ENCODE data around the gene KSR1.

KSR1 gene

DNA sequence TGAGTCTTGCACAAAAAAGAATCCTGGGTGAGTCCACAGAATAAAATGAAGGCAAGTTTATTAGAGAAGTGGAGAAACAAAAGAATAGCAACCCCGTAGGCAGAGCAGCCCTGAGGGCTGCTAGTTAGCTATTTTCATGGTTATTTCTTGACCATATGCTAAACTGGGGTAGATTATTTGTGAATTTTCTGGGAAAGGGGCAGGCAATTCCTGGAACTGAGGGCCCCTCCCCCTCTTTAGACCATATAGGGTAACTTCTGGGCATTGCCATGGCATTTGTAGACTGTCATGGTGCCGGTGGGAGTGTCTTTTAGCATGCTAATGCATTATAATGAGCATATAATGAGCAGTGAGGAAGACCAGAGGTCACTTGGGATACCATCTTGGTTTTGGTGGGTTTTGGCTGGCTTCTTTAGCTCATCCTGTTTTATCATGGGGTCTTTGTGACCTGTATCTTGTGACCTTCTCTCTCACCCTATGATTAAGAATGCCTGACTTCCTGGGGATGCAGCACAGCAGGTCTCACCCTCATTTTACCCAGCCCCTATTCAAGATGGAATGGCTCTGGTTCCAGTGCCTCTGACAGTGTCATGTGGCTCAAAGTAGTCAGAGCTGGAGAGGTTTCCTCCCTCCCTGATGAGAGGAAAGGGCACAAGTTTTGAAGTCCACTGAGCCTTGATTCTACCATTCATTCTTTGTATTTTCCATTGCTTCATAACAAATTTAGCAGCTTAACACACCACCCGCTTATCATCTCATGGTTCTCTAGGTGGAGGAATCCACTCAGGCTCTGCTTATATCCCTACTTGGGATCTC is 119.1 kb downstream of the KSR1 start:
- DNase-seq = no peak

- DNase-seq = no peak
These were observed 119.6 kb downstream of the KSR1 start for GRCh38 chr17:27575912-27576252.

GRCh38 chr17:27576477-27577083 is 120.3 kb downstream of the KSR1 start:
- no peak for DNase-seq

DNA sequence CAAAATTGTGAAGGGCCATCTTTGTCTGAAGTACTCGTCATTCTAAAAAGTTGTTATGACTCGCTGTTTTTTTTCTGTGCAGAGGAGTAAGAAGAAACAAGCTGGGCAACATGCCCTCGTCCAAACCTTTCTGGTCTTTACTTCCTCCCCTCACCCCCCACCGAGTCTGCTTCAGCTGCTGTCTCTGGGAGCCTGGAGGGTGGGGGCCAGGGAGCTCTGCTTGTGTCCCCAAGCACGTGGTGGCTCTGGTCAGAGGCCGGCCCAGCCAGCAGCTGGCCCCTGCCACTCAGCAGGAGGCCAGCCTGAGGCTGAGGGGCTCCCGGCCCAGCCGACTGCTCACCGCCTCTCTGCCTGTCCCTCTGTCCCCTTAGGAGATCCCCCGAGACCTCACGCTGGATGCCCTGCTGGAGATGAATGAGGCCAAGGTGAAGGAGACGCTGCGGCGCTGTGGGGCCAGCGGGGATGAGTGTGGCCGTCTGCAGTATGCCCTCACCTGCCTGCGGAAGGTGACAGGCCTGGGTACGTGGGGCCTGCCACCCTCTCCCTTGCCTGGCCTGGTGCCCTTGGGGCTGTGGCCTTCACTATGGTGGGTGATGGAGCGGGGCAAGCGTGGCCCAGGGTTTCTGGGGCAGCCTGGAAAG is 121.0 kb downstream of the KSR1 start:
- no peak for DNase-seq

GRCh38 chr17:27577884-27578717 is 121.9 kb downstream of the KSR1 start:
- DNase-seq = no peak

- peak; percentile 43 to 44 for DNase-seq
These were observed 122.5 kb downstream of the KSR1 start for GRCh38 chr17:27578718-27579085.

GRCh38 chr17:27579304-27579703 is 123.1 kb downstream of the KSR1 start:
- DNase-seq = no peak

GRCh38 chr17:27579897-27580321 is 123.7 kb downstream of the KSR1 start:
- no peak for DNase-seq

DNA sequence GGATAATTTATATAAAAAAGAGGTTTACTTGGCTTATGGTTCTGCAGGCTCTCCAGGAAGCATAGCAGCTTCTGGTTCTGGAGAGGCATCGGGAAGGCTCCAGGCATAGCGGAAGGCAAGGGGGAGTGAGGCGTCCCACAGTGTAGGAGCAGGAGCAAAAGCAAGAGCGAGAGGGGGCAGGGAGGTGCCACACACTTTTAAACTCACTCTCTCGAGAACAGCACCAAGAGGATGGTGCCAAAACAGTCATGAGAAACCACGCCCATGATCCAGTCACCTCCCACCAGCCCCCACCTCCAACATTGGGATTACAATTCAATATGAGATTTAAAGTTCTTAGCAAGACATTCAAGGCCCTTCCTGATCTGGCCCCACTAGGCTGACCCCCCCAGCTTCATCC is 124.8 kb downstream of the KSR1 start:
- DNase-seq = no peak

GRCh38 chr17:27582696-27583095 is 126.4 kb downstream of the KSR1 start:
- no peak for DNase-seq

- no peak for DNase-seq
These were observed 129.0 kb downstream of the KSR1 start for GRCh38 chr17:27585153-27585681.

DNA sequence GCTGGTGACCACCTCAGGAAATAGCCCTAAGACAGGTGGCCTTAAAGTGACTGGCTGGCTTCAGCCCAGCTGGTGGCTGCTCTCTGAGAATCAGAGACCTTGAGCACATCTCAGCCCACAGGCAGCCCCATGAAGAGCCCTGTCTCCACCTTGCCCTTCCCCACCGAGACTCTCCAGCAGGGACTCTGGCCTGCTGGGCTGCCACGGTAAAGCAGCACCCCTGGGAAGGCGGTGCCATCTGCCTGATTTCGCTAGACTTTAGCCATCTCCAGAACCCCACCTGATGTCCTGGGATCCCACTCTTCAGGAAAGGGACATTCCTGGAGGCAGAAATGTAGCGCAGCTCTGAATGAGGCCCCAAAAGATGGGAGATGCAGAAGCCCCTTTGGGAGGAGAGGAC is 129.5 kb downstream of the KSR1 start:
- DNase-seq = no peak

DNA sequence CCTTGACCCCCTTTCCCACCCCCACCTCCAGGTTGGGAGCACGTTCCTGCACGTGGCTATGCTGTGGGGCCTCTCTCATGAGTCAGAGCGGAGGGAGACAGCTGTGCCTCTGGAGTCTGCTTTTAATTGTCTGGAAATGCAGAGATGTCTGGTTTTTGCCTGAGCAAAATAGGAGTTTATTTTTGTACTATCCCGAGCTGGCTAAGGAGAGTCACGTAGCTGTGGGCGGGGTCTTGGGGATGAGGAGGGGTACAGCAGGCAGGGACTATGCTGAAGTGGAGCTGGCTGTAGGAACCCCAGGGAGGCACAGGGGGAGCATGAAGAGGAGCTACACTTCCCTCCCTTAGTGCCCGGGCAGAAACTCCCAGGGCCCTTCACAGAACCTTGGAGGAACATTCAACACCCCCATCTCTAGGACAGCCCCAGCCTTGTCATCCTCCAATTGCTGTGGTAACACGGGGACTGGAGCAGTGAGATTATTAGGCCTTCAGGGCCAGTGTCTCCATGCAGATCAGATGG is 130.0 kb downstream of the KSR1 start:
- no peak for DNase-seq

DNA sequence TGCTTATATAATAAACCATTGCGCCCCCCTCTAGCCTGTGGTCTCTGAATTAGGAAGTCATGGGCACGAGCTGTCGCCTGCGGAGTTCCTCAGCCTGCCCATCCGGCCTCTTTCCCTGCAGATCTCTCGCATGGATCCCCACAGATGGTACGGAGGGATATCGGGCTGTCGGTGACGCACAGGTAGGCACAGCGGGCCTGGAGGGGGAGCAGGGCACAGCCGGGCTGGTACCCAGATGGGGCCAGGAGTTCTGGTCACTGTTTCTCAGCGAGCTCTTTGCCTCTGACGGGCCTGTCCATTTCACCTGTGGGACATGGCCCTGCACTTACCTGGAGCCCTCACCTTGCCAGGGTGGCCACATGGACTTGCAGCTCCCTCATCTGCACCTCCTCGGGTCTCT is 132.1 kb downstream of the KSR1 start:
- DNase-seq = no peak

- no peak for DNase-seq
These were observed 134.6 kb downstream of the KSR1 start for GRCh38 chr17:27590864-27591263.

DNA sequence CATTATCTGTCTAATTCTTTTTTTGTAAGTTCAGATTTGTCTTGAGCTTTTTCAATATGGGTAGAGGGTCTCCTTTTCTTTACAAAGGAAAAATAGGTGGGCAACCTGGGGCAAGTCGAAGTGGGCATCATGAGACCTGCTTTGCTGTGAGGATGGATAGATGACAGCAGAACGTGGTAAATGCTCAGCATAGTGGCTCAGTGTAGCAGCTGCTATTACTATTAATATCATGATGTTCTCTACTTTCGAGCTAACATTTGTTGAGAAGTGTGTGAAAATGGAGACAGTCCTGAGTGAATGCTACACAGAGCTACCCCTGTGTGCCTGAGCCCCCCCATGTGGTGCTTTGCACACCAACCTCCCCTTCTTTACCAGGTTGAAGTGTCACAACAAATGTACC is 135.7 kb downstream of the KSR1 start:
- DNase-seq = no peak

DNA sequence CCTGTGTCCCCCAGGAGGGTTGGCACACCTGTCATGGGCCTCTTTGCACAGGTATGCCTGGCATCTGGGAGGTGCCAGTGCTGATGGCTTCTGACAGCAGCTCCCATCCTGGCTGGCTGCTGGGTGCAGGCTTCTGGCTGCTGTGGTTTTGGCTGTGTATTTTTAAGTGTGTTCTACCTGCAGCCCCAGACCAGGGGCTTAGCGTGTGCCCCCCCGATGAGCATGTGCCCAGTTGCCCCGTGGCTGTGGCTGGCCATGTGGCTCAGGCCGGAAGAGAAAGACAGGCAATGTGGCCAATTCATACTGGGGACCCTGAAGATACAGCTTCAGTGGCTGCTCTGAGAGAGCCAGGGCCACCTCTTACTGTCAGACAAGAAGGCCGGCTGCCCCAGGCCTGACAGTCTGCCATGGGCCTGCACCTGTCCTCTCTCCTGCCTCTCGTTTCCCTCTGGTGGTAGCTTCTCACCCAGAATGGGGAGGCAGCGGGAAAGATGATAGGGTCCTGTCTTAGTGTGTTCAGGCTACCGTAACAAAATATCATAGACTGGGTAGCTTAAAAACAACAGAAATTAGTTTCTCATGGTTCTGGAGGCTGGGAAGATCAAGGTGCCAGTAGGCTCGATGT is 137.1 kb downstream of the KSR1 start:
- DNase-seq = no peak

DNA sequence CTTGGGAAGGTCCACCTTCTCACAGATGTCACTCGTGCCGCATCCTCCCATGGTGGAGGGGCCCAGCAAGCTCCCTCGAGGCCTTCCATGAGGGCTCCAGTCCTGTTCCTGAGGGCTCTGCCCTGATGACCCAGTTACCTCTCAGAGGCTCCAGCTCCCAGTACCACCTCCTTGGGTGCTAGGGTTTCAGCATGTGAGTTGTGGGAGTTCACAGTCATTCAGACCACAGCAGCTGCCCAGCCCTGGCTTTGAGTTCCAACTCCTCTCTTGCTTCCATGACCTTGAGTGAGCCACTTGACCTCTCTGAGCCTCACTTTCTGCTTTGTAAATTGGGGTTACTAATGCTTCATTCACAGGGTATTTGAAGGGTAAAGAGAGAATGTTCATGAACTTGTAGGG is 137.6 kb downstream of the KSR1 start:
- no peak for DNase-seq

- DNase-seq = no peak
These were observed 139.0 kb downstream of the KSR1 start for GRCh38 chr17:27595208-27595607.

DNA sequence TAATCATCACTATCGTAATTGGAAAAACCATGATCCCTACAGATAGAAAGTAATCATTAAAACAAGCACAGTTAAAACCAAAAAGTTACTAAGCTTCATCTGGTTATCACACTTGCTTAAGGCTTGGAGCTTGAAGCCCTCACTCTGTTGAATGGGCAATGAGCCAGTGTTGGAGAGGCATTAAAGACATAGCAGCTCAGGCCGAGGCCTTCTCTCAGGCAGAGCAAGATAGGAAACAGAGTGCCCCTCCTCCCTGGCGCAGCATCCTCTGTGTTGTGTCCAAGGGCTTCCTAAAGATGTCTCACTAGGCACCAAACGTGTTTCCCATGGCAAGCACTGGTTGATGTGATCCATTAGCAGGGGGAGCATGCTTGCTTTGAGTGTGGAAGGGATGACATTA is 139.8 kb downstream of the KSR1 start:
- DNase-seq = no peak

DNA sequence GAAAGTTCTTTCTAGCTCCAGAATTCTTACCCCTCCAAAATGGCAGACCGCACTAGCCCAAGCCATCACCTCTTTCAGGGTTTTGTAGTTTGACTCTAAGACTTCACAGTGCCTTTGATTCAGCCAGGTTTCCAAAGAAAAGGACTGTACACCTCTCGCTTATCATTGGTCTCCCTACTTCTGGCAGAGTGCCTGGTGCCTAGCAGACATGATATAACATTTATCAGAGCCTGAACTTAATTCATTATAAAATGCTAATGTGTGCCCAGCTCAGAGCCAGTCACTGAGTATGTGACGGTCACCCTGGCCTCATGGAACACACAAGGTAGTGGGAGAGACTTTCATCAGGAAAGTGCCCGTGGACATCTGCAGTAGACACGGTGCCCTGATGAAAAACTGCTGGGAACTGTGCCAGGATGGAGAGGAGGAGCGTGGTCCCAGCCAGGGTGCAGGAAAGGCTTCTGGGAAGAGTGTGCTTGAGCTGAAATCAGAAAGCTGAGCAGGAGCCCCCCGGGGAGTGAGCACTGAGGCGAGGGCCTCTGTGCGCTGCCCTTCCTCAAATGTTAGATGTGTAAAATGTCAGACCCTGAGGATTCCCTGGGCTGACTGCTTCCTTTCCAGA is 140.4 kb downstream of the KSR1 start:
- DNase-seq = no peak

DNA sequence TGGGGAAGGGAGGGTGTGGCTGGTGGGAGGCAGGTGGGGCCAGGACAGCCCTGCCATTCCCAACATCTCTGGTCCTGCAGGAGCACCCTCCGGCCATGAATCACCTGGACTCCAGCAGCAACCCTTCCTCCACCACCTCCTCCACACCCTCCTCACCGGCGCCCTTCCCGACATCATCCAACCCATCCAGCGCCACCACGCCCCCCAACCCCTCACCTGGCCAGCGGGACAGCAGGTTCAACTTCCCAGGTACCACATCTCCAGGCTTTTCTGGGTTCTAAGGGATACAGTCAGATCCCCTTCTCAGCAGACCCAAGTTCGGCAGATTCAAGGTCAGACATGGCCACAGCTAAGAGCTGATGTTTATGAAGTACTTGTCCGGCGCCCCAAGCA is 140.9 kb downstream of the KSR1 start:
- no peak for DNase-seq
